Glomerular visceral epithelial cell (primary cell): Measurements from ENCODE around the gene FPR1.

ENCODE experiments used
- DNase-seq: peaks from one replicate; pipeline ENCODE4 v3.0.0-alpha.2; 2016; ENCODE audit errors: extremely low spot score

FPR1 gene

DNA sequence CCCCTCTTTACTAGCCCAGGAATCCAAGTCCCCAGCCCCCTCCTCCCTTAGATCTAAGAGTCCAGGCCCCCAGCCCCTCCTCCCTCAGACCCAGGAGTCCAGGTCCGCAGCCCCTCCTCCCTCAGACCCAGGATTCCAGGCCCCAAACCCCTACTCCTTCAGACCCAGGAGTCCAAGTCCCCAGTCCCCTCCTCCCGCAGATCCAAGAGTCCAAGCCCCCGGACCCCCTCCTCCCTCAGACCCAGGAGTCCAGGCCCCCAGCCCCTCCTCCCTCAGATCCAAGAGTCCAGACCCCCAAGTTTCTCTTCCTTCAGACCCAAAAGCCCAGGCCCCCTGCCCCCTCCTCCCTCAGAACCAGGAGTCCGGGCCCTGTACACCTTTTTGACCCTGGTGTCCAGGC lies 47.1 kb downstream of the FPR1 start:
- DNase-seq, result no peak

DNA sequence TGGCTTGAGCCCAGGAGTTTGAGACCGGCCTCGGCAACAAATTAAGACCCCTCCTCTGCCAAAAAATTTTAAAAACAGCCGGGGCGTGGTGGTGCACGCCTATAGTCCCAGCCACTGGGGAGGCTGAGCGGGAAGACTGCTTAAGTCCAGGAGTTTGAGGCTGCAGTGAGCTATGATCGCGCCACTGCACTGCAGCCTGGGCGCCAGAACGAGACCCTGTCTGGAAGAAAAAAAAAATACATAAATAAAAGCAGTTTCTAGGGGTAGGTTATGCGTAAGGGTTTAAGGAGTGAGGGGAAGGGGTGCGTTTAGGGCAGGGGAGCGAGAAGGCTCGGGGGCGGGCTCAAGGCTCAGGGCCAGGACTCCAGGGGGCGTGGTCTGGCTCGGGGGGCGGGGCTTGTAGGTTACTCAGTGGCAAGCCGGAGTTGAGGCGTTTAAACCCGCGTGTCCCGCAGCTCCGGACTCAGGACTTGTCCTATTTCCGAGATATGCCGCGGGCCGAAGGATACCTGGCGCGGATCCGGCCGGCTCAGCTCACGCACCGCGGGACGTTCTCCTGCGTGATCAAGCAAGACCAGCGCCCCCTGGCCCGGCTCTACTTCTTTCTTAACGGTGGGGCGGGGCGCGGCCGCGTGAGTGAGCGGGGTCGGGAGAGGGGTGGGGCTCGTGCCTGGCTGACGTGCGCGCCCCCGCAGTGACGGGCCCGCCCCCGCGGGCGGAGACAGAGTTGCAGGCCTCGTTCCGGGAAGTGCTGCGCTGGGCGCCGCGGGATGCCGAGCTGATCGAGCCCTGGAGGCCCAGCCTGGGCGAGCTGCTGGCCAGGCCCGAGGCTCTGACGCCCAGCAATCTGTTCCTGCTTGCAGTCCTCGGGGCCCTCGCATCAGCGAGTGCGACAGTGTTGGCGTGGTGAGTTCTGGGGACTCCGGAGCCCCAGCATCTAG lies 47.8 kb downstream of the FPR1 start:
- DNase-seq, result peak; percentile 92

- no peak for DNase-seq
These were observed 48.7 kb downstream of the FPR1 start for GRCh38 chr19:51702825-51703574.

GRCh38 chr19:51702103-51702824 lies 49.4 kb downstream of the FPR1 start:
- peak; percentile 56 for DNase-seq

- no peak for DNase-seq
These were observed 50.1 kb downstream of the FPR1 start for GRCh38 chr19:51701468-51702100.

GRCh38 chr19:51699170-51699569 lies 52.5 kb downstream of the FPR1 start:
- no peak for DNase-seq

DNA sequence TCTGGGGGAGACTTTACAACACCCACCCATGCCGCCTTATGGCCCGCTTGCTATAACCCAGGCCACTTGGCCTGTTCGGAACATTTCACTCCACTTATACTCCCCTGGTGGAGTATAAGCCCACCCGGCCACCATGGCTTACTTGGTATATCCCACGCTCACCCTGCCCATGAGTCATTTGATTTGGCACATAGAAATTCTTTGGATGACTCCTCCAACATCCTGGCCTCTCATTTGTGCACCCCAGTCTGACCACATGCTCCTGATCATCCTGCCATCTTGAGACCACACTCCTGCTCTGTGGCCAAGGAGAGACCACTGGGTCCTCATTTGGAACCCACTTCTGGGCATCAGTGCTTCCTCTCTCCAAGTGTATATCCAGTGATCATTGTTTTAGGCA lies 53.4 kb downstream of the FPR1 start:
- DNase-seq, result no peak

GRCh38 chr19:51697169-51697776 lies 54.4 kb downstream of the FPR1 start:
- no peak for DNase-seq

GRCh38 chr19:51696606-51697005 lies 55.1 kb downstream of the FPR1 start:
- no peak for DNase-seq
